Trophoblast cell (in vitro differentiated cells and primary cell): ENCODE results near the gene SOX9.

ENCODE experiments used
- DNase-seq, 2 donors: peaks; one replicate each; pipeline ENCODE4 v3.0.0-alpha.2; 2016
- H2AFZ ChIP-seq: 2 replicates; pipeline ENCODE4 v1.6.1; 2013; ENCODE audit warnings: low read length, moderate library complexity, mild to moderate bottlenecking; ENCODE audit not compliant: insufficient read depth, poor library complexity
- H2AK5ac ChIP-seq: 2 replicates; pipeline ENCODE4 v1.6.1; 2013; ENCODE audit warnings: mild to moderate bottlenecking, low read length
- H2BK120ac ChIP-seq: 2 replicates; pipeline ENCODE4 v1.6.1; 2013; ENCODE audit warnings: low read length, mild to moderate bottlenecking, moderate library complexity; ENCODE audit not compliant: insufficient read depth, poor library complexity
- H2BK12ac ChIP-seq: 2 replicates; pipeline ENCODE4 v1.6.1; 2013; ENCODE audit warnings: mild to moderate bottlenecking, low read length, moderate library complexity
- H2BK5ac ChIP-seq: 2 replicates; pipeline ENCODE4 v1.6.1; 2013; ENCODE audit warnings: low read length, low read depth, moderate library complexity, mild to moderate bottlenecking; ENCODE audit not compliant: poor library complexity
- H3K14ac ChIP-seq: 2 replicates; pipeline ENCODE4 v1.6.1; 2013; ENCODE audit warnings: mild to moderate bottlenecking, low read length
- H3K18ac ChIP-seq: 2 replicates; pipeline ENCODE4 v1.6.1; 2013; ENCODE audit warnings: mild to moderate bottlenecking, low read length
- H3K23ac ChIP-seq: 2 replicates; pipeline ENCODE4 v1.6.1; 2013; ENCODE audit warnings: low read length
- H3K27ac ChIP-seq: 2 replicates; pipeline ENCODE4 v1.5.1; 2013; ENCODE audit warnings: low read depth, mild to moderate bottlenecking, inconsistent platforms, low read length, moderate library complexity
- H3K27me3 ChIP-seq: 2 replicates; pipeline ENCODE4 v1.6.1; 2013; ENCODE audit warnings: inconsistent platforms, mild to moderate bottlenecking, low read length, moderate library complexity; ENCODE audit not compliant: insufficient read depth
- H3K36me3 ChIP-seq, 2 experiments: 1 replicate in 1 of 2; 2 replicates in 1 of 2; pipeline ENCODE4 v1.6.1; 2013; ENCODE audit warnings: low read length in 2 of 2, mild to moderate bottlenecking in 2 of 2, moderate library complexity in 1 of 2; ENCODE audit not compliant: insufficient read depth in 2 of 2, control insufficient read depth in 1 of 2
- H3K4ac ChIP-seq: 2 replicates; pipeline ENCODE4 v1.6.1; 2013; ENCODE audit warnings: low read depth, mild to moderate bottlenecking, low read length, moderate library complexity
- H3K4me1 ChIP-seq, 2 experiments: 1 replicate in 1 of 2; 2 replicates in 1 of 2; pipeline ENCODE4 v1.6.1; 2013; ENCODE audit warnings: low read length in 2 of 2, mild to moderate bottlenecking in 2 of 2, moderate library complexity in 1 of 2; ENCODE audit not compliant: insufficient read depth in 2 of 2, control insufficient read depth in 1 of 2
- H3K4me2 ChIP-seq: 2 replicates; pipeline ENCODE4 v1.6.1; 2013; ENCODE audit warnings: inconsistent platforms, mild to moderate bottlenecking, low read length, moderate library complexity
- H3K4me3 ChIP-seq: 2 replicates; pipeline ENCODE4 v1.5.1; 2013; ENCODE audit warnings: mild to moderate bottlenecking, low read depth, low read length, inconsistent platforms
- H3K79me1 ChIP-seq: one replicate; pipeline ENCODE4 v1.6.1; 2013; ENCODE audit warnings: low read length
- H3K79me2 ChIP-seq: 2 replicates; pipeline ENCODE4 v1.6.1; 2013; ENCODE audit warnings: low read length, mild to moderate bottlenecking; ENCODE audit not compliant: control insufficient read depth, insufficient read depth, poor library complexity
- H3K9ac ChIP-seq: 2 replicates; pipeline ENCODE4 v1.6.1; 2013; ENCODE audit warnings: mild to moderate bottlenecking, low read length
- H3K9me3 ChIP-seq: 2 replicates; pipeline ENCODE4 v1.6.1; 2013; ENCODE audit warnings: low read depth, mild to moderate bottlenecking, control low read depth, inconsistent platforms, low read length; ENCODE audit not compliant: insufficient read depth
- H4K12ac ChIP-seq: 2 replicates; pipeline ENCODE4 v1.6.1; 2013; ENCODE audit warnings: low read depth, mild to moderate bottlenecking, low read length, moderate library complexity
- H4K8ac ChIP-seq: 2 replicates; pipeline ENCODE4 v1.6.1; 2013; ENCODE audit warnings: low read depth, mild to moderate bottlenecking, low read length, moderate library complexity
- H4K91ac ChIP-seq: one replicate; pipeline ENCODE4 v1.6.1; 2013; ENCODE audit warnings: low read depth, mild to moderate bottlenecking, low read length, moderate library complexity
- WGBS: extraction: QIAGEN DNeasy Blood & Tissue Kit; methylation state at CpG from one replicate; pipeline ENCODE4 v1.1.7; 2013; ENCODE audit warnings: missing lambda C conversion rate; ENCODE audit not compliant: insufficient read length, insufficient coverage; ENCODE audit errors: extremely low coverage; 5-methylcytosine and 5-hydroxymethylcytosine counted together

The SOX9 gene

DNA sequence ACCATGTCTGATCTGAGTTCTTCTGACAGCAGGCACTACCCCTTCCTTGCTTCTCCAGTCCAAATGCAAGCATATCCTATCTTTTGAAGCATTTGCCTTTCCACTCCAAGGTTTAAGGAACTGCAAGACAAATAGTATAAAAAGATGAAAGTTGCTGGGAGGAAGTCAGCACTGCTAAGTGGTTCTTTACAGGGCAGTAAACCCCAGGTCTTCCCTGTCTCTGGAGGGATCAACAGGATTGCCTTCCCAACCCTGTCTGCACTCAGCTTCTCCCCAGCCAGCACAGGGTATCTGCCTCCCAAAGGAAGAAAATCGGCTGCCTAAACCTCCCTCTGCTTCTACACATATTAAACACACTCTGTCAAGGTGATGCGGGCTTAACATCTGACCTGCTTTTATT is 46.8 kb downstream of the SOX9 start:
- no peaks in the 10 kb centered on the region for H3K79me2 ChIP-seq
- H2AK5ac ChIP-seq: no peak overlapping the region
- no peak overlapping the region for H2BK5ac ChIP-seq
- no peak overlapping the region for H4K12ac ChIP-seq
- no peak overlapping the region for H4K91ac ChIP-seq
- no peak overlapping the region for H3K4ac ChIP-seq
- no peak overlapping the region for H2BK12ac ChIP-seq
- no peak overlapping the region for H3K18ac ChIP-seq
- no peak overlapping the region for H3K23ac ChIP-seq
- H3K36me3 ChIP-seq: no peaks in the 10 kb centered on the region
- no CpG with 5 or more reads among the region's 2 CpGs for WGBS
- H3K4me3 ChIP-seq: no peak overlapping the region
- no peak overlapping the region for H3K4me2 ChIP-seq
- no peaks in the 10 kb centered on the region for H3K79me1 ChIP-seq
- DNase-seq: no peak
- H3K9me3 ChIP-seq: no peaks in the 10 kb centered on the region
- H3K14ac ChIP-seq: no peak overlapping the region
- H2BK120ac ChIP-seq: no peak overlapping the region
- H3K4me1 ChIP-seq: no peaks in the 10 kb centered on the region
- H3K27ac ChIP-seq: no peak overlapping the region
- H3K9ac ChIP-seq: no peak overlapping the region
- H3K27me3 ChIP-seq: no peaks in the 10 kb centered on the region
- no peak overlapping the region for H2AFZ ChIP-seq
- H4K8ac ChIP-seq: no peak overlapping the region

DNA sequence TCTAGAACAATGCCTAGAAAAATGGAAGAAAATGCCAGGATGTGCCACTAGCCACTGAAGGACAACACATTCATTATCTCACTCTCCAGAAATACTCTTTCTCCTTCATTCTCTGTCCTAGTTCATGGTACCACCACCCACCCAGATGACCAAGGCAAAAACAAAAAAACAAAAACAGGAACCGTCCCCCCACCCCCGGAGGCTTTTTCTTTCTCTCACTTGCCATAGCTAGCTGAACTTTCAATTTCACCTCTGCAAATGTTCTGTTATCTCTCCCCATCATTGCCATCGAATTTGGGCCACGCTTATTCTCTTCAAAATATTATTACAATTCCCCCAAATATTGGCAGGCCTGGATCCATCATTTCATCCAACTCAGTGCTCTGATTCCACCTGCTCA is 49.0 kb downstream of the SOX9 start:
- no peaks in the 10 kb centered on the region for H3K4me1 ChIP-seq
- H3K4ac ChIP-seq: no peak overlapping the region
- WGBS: no CpG with 5 or more reads among the region's 4 CpGs
- no peak overlapping the region for H3K27ac ChIP-seq
- H3K9me3 ChIP-seq: no peaks in the 10 kb centered on the region
- no peaks in the 10 kb centered on the region for H3K79me2 ChIP-seq
- no peak overlapping the region for H2BK5ac ChIP-seq
- no peak overlapping the region for H2BK120ac ChIP-seq
- no peak overlapping the region for H3K4me2 ChIP-seq
- H2AK5ac ChIP-seq: no peak overlapping the region
- no peak overlapping the region for H3K18ac ChIP-seq
- H2BK12ac ChIP-seq: no peak overlapping the region
- no peak overlapping the region for H3K23ac ChIP-seq
- no peak for DNase-seq
- H3K14ac ChIP-seq: no peak overlapping the region
- no peak overlapping the region for H4K12ac ChIP-seq
- no peaks in the 10 kb centered on the region for H3K79me1 ChIP-seq
- no peak overlapping the region for H2AFZ ChIP-seq
- H4K91ac ChIP-seq: no peak overlapping the region
- no peaks in the 10 kb centered on the region for H3K36me3 ChIP-seq
- no peak overlapping the region for H4K8ac ChIP-seq
- no peak overlapping the region for H3K4me3 ChIP-seq
- no peak overlapping the region for H3K9ac ChIP-seq
- no peaks in the 10 kb centered on the region for H3K27me3 ChIP-seq

- Histone ChIP-seq H4K91ac (no peak overlapping the region), H3K27ac (no peak overlapping the region), H3K4me2 (no peak overlapping the region), H3K23ac (no peak overlapping the region), H3K14ac (no peak overlapping the region), H4K12ac (no peak overlapping the region), H4K8ac (no peak overlapping the region), H2BK5ac (no peak overlapping the region), H3K9ac (no peak overlapping the region), H3K36me3 (no peaks in the 10 kb centered on the region), H3K18ac (no peak overlapping the region), H2AFZ (no peak overlapping the region), H2BK120ac (no peak overlapping the region), H2AK5ac (no peak overlapping the region), H3K9me3 (no peaks in the 10 kb centered on the region), H2BK12ac (no peak overlapping the region), H3K4ac (no peak overlapping the region), H3K27me3 (no peaks in the 10 kb centered on the region), H3K4me1 (no peaks in the 10 kb centered on the region), H3K79me1 (no peaks in the 10 kb centered on the region), H3K79me2 (no peaks in the 10 kb centered on the region), H3K4me3 (no peak overlapping the region)
- WGBS: no CpG with 5 or more reads among the region's 7 CpGs
- DNase-seq: no peak
Measured at GRCh38 chr17:72171703-72172667, 51.2 kb downstream of the SOX9 start.

DNA sequence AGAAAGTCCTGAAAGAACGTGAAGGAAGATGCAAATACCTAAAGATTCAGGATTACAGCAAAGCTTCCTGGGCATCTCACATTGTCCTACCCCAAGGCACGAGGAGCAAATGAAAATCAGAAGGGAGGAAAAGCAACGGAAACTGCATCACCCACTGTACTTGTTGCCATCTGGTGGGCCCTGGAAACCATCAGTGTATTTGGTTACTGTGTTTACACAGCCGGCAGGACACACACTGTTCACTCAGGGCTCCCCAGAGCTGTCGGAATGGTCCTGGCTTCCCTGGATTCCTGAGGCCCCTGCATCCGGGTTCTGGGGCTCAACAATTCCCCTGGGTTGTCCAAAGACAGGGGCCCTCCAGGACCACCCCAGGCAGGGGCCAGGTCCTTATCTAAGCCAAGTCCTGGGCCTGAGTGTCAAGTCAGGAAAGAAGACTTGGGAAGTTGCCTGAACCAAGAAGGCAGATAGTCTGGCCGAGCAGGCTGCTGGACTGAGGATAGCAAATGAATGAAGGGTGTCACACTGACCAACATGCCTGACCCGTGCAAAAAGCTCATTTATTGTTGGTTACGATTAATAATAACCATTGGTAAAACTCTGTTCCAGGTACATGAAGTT is 52.8 kb downstream of the SOX9 start:
- no peaks in the 10 kb centered on the region for H3K79me2 ChIP-seq
- WGBS: no CpG with 5 or more reads among the region's 9 CpGs
- no peak overlapping the region for H4K91ac ChIP-seq
- H3K14ac ChIP-seq: no peak overlapping the region
- no peaks in the 10 kb centered on the region for H3K27me3 ChIP-seq
- H3K9ac ChIP-seq: no peak overlapping the region
- H3K4ac ChIP-seq: no peak overlapping the region
- H2AFZ ChIP-seq: no peak overlapping the region
- H3K79me1 ChIP-seq: no peaks in the 10 kb centered on the region
- H4K12ac ChIP-seq: no peak overlapping the region
- no peak overlapping the region for H3K27ac ChIP-seq
- H2BK120ac ChIP-seq: no peak overlapping the region
- no peaks in the 10 kb centered on the region for H3K36me3 ChIP-seq
- H2BK5ac ChIP-seq: no peak overlapping the region
- H3K4me2 ChIP-seq: no peak overlapping the region
- no peak overlapping the region for H2BK12ac ChIP-seq
- no peak overlapping the region for H3K18ac ChIP-seq
- H3K4me1 ChIP-seq: no peaks in the 10 kb centered on the region
- no peak overlapping the region for H3K4me3 ChIP-seq
- H3K23ac ChIP-seq: no peak overlapping the region
- no peaks in the 10 kb centered on the region for H3K9me3 ChIP-seq
- H4K8ac ChIP-seq: no peak overlapping the region
- no peak overlapping the region for H2AK5ac ChIP-seq
- DNase-seq: no peak
